SKM-1 (cell line): ENCODE results near the gene TP53I13.

Experiments used
- DNase-seq: peaks from one replicate; lab custom pipeline; 2025; ENCODE audit not compliant: unreplicated experiment; lab: John Stamatoyannopoulos, UW

The TP53I13 gene

GRCh38 chr17:29567304-29567553 lies 1.3 kb upstream of the TP53I13 start:
- no peak for DNase-seq

GRCh38 chr17:29567554-29568330 lies 759 bp upstream of the TP53I13 start:
- DNase-seq: peak; percentile 33

DNA sequence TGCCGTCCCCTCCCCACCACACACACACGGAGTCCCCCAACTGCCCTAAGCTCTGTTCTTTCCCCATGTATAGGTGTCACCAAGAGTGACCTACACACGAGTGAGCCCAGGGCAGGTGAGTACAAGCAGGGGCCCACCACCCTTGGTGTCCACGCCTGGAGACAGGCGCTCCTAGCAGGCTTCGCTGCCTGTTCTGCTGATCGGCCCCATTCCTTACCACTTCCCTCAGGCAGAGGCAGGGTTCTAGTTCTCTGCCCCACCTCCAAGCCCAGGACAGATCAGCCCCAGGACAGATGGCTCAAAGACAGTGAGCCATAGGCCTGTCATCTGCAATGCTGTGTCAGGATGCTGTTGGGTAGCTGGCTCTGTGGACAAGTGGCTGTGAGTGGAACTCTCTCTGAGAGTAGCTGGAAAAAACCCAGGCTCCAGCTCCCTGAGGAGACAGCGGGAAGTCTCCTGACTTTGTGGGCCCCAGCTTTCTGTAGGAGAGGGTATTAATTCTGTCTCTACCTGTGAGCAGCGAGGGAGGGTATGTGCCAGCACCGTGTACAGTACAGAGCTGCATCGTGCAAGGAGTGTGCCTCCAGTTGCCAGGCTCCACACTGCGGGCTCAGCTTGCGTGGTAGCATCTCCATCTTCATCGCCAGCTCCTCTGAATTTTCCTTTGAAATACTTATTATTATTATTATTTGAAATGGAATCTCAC lies 897 bp downstream of the TP53I13 start:
- no peak for DNase-seq

DNA sequence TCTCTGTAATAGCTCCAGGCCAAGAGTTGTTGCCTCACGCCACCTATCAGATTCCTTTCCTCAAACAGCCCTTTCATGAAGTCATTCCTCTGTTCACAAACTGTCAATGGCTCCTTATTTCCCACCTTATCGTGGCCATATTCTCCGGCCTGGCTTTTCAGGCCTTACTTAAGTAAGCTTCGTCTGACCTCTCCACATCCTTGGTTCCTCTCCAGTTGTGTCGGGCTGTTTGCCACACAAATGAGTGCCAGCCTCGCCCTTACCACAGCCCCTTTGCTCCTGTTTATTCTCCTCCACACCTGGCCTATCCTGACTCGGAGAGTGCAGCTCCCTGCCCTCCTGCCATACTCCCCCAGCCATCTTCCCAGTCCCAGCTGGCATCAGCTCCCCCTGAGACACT lies 2.0 kb downstream of the TP53I13 start:
- no peak for DNase-seq

DNA sequence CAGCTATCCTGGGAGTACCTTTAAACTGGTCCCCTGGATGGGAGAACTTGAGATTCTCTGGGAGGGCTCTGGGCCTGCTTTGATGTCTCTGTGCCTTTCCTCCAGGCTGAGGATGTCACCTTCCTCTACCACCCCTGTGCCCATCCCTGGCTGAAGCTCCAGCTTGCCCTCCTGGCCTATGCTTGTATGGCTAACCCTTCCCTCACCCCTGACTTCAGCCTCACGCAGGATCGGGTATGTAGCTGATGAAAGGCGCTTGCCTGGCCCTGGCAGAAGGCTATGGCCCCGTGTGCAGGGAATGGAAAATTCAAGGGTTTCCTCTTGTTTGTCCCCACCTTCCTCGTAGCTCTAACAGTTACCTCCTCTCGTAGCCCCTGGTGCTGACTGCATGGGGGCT lies 3.0 kb downstream of the TP53I13 start:
- DNase-seq: no peak

- DNase-seq: no peak
These were observed 3.6 kb downstream of the TP53I13 start for GRCh38 chr17:29571883-29572681.

GRCh38 chr17:29572691-29573557 lies 4.4 kb downstream of the TP53I13 start:
- no peak for DNase-seq

- no peak for DNase-seq
These were observed 5.0 kb downstream of the TP53I13 start for GRCh38 chr17:29573558-29573869.

DNA sequence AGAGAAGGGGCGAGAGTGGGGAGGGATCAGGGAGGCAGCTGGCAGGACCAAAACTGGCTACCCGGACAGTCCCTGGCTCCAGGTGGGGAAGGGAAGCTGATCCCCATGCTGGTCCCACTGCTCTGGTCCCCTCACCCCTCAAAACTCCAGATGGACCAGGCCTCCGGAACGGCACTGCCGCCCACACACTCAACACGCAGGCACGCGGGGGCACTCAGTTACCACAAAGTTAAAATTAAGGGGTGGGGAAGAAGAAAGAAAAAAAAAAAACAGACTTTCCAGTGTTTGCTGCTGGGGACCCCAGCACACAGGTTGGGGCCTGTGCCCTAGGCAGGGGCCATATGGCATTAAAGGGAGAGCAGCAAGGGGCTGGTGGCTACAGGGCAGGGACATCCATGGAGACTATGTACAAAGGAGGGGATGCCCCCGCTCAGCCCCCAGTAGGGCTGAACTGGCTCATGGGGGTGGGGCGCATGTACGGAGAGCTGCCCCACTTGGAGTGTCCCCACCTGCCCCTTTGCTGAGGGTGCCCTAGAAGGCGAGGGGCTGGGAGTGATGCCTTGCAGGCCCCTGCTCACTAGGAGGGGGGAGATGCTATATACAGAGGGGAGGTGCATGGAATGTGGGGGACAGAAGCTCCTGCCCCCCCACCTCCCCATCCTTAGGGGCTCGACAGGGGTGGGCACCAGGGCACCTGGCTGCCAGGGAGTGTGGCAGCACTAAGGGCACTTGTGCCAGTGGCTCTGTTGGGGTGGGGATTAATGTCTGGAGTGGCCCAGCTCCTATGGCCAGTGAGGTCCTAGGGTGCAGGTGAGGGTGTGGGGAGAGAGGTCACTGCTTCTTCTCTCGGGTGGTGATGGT lies 5.6 kb downstream of the TP53I13 start:
- DNase-seq: no peak

GRCh38 chr17:29574732-29575510 lies 6.4 kb downstream of the TP53I13 start:
- DNase-seq: no peak

- DNase-seq: no peak
These were observed 7.2 kb downstream of the TP53I13 start for GRCh38 chr17:29575511-29576213.

DNA sequence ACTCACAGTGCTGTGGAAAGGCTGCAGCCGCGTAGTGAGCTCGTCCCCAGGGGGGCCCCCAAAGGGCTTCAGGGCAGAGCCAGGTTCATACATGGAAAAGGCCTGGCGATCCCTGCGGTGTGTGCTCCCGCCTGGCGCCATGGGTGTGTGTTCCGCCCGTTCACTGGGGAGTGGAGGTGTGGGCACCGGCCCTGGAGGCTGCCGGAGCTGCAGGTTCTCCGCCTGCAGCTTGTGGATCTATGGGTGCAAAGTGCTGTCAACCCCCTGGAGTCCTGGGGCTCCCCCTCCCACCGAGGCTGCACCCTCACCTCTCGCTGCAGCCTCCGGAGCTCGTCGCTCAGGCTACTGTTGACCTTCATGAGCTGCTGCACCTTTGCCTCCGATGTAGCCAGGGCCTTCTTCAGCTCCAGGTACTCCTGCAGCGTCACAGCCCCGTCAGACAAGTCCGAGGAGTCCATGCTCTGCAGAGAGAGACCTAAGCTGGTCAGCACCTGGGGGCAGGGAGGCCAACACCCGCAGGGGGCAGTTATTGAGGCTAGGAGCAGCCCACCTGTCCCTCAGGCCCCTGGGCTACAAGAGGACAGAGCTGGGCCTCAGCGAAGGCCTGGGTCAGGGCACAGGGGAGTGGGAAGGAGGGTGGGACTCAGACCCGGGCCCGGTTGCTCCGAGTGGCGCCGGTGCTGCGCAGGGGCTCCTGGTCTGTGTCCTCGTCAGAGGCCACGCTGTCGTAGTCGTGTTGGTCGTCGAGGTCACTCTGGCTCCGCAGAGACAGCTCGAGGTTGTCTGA lies 7.9 kb downstream of the TP53I13 start:
- DNase-seq: no peak

GRCh38 chr17:29577001-29577370 lies 8.5 kb downstream of the TP53I13 start:
- no peak for DNase-seq

GRCh38 chr17:29577385-29578211 lies 9.1 kb downstream of the TP53I13 start:
- DNase-seq: no peak

GRCh38 chr17:29578626-29579485 lies 10.4 kb downstream of the TP53I13 start:
- DNase-seq: no peak
